Body of pancreas (tissue), 4 donors: ENCODE results near the gene DYNLRB1. TPM values are rescaled to one million over a fixed set of nuclear protein-coding genes. Genes with fewer than 3 reads are reported as not detected.
A peak's percentile ranks its signal among the peaks of the same experiment; 100 is the strongest.

Experiments
- ATAC-seq: fragments of 150-250 bp; one replicate; pipeline ENCODE4 v1.9.1; 2016
- DNase-seq, 4 donors: peaks; one replicate each; pipeline ENCODE4 v3.0.0-alpha.2; 2019
- H3K27ac ChIP-seq, 4 donors: fragments of 200-600 bp; sonication (generic); 1 replicate in 3 of 4; 2 replicates in 1 of 4; pipeline versions ENCODE4 v1.5.1 to v1.6.1; 2016 to 2019; ENCODE audit warnings: mild to moderate bottlenecking in 1 of 4, mixed read lengths in 1 of 4, moderate library complexity in 1 of 4
- H3K27me3 ChIP-seq, 2 donors: fragments of 200-600 bp; sonication (generic); one replicate each; pipeline ENCODE4 v1.6.0; 2016; ENCODE audit warnings: mild to moderate bottlenecking in 1 of 2
- H3K36me3 ChIP-seq, 2 donors: fragments of 200-600 bp; sonication (generic); replicated peaks in 1 of 2; 2 replicates each; pipeline ENCODE4 v1.5.1; 2016; ENCODE audit warnings: low read depth in 2 of 2; ENCODE audit not compliant: insufficient read depth in 1 of 2
- H3K4me1 ChIP-seq: fragments of 200-600 bp; sonication (generic); one replicate; pipeline ENCODE4 v1.6.0; 2016
- H3K4me3 ChIP-seq, 2 donors: fragments of 200-600 bp; sonication (generic); 1 replicate in 1 of 2; 2 replicates in 1 of 2; pipeline ENCODE4 v1.5.1; 2016 to 2019
- H3K9me3 ChIP-seq, 3 donors: fragments of 200-600 bp; sonication (generic); 1 replicate in 2 of 3; 2 replicates in 1 of 3; pipeline ENCODE4 v1.5.1; 2016
- CTCF ChIP-seq, 7 experiments: fragments of 450-650 bp in 4 of 7; fragments of 200-600 bp in 3 of 7; sonication (generic) in 3 of 7; IDR thresholded peaks; one replicate each; pipeline ENCODE4 v1.5.1; 2016 to 2019; ENCODE audit warnings: antibody characterized with exemption in 7 of 7
- POLR2A ChIP-seq, 3 donors: fragments of 450-650 bp; IDR thresholded peaks; one replicate each; pipeline ENCODE4 v1.6.1; 2016; ENCODE audit warnings: antibody characterized with exemption in 3 of 3, mild to moderate bottlenecking in 2 of 3
- WGBS, 2 donors: methylation state at CpG; one replicate each; pipeline ENCODE4 v1.1.5; 2017; 5-methylcytosine and 5-hydroxymethylcytosine counted together
- intact Hi-C: fragments of 100-400 bp; cut with DNase I; formaldehyde crosslinking; loops from one replicate; pipeline ENCODE4 v1.15.1; 2023
- total RNA-seq, 2 donors: library from RNA; depleted of rRNA; stranded (reverse); fragments of >200 nt; gene quantifications; one replicate each; pipeline ENCODE4 v1.1.0, GENCODE V29; 2016

Gene DYNLRB1
- total RNA-seq, 2 donors from 2014 or later, result 58.9 to 64.3 TPM

- peak in 3 of 4 donors; percentile 37 to 55 (median 42) for DNase-seq
- Histone ChIP-seq H3K4me3 (no peak overlapping the region), H3K4me1 (no peaks in the 10 kb centered on the region), H3K9me3 (no peaks in the 10 kb centered on the region), H3K36me3 (no peaks in the 10 kb centered on the region), H3K27me3 (no peaks in the 10 kb centered on the region), H3K27ac (no peak overlapping the region)
- intact Hi-C loops, result no loop called here
- no peak for ATAC-seq
- TF ChIP-seq POLR2A (IDR thresholded peaks at IDR 0.05), result no peak
- TF ChIP-seq CTCF (IDR thresholded peaks at IDR 0.05), result no peak
- 85 to 96% methylated on average over 7 to 9 of the region's 9 CpGs for WGBS, 2 donors
Observed at GRCh38 chr20:34566978-34567891, 51.0 kb downstream of the DYNLRB1 start.

- no peak for ATAC-seq
- Histone ChIP-seq H3K36me3 (no peaks in the 10 kb centered on the region), H3K27ac (no peak overlapping the region), H3K4me1 (no peaks in the 10 kb centered on the region), H3K4me3 (no peak overlapping the region), H3K9me3 (no peaks in the 10 kb centered on the region), H3K27me3 (no peaks in the 10 kb centered on the region)
- TF ChIP-seq POLR2A (IDR thresholded peaks at IDR 0.05) (no peak), CTCF (IDR thresholded peaks at IDR 0.05) (no peak)
- WGBS, 2 donors, result 89 to 92% methylated on average over 14 to 15 of the region's 15 CpGs
- no peak for DNase-seq
- intact Hi-C loops, result no loop called here
Observed at GRCh38 chr20:34567892-34568865, 52.0 kb downstream of the DYNLRB1 start.

GRCh38 chr20:34569598-34569997 is 53.4 kb downstream of the DYNLRB1 start:
- TF ChIP-seq CTCF (IDR thresholded peaks at IDR 0.05), result no peak
- TF ChIP-seq POLR2A (IDR thresholded peaks at IDR 0.05), result no peak
- H3K27me3 ChIP-seq, result no peaks in the 10 kb centered on the region
- no peak overlapping the region for H3K27ac ChIP-seq
- no peaks in the 10 kb centered on the region for H3K4me1 ChIP-seq
- no peak overlapping the region for H3K4me3 ChIP-seq
- no peaks in the 10 kb centered on the region for H3K9me3 ChIP-seq
- intact Hi-C loops, result no loop called here
- ATAC-seq, result no peak
- DNase-seq, result no peak
- 89 to 100% methylated on average over 2 of the region's 2 CpGs for WGBS, 2 donors
- no peaks in the 10 kb centered on the region for H3K36me3 ChIP-seq

- no peaks in the 10 kb centered on the region for H3K27me3 ChIP-seq
- ATAC-seq, result no peak
- 59 to 63% methylated on average over 3 of the region's 3 CpGs for WGBS, 2 donors
- no peaks in the 10 kb centered on the region for H3K36me3 ChIP-seq
- intact Hi-C loops, result no loop called here
- no peaks in the 10 kb centered on the region for H3K9me3 ChIP-seq
- no peak overlapping the region for H3K4me3 ChIP-seq
- no peaks in the 10 kb centered on the region for H3K4me1 ChIP-seq
- no peak overlapping the region for H3K27ac ChIP-seq
- no peak for TF ChIP-seq POLR2A (IDR thresholded peaks at IDR 0.05)
- TF ChIP-seq CTCF (IDR thresholded peaks at IDR 0.05), result no peak
- no peak for DNase-seq
Observed at GRCh38 chr20:34570859-34571306, 54.7 kb downstream of the DYNLRB1 start.
